Activated gamma-delta T cell treated with anti-CD3 and anti-CD28 coated beads, Interleukin-2, amount 50 U/mL, for 16 hours (primary cell): ENCODE results near the gene DCUN1D3.

ENCODE experiments used
- DNase-seq: peaks from one replicate; pipeline ENCODE4 v3.0.0-alpha.2; 2020; ENCODE audit warnings: low read depth

Gene DCUN1D3

DNA sequence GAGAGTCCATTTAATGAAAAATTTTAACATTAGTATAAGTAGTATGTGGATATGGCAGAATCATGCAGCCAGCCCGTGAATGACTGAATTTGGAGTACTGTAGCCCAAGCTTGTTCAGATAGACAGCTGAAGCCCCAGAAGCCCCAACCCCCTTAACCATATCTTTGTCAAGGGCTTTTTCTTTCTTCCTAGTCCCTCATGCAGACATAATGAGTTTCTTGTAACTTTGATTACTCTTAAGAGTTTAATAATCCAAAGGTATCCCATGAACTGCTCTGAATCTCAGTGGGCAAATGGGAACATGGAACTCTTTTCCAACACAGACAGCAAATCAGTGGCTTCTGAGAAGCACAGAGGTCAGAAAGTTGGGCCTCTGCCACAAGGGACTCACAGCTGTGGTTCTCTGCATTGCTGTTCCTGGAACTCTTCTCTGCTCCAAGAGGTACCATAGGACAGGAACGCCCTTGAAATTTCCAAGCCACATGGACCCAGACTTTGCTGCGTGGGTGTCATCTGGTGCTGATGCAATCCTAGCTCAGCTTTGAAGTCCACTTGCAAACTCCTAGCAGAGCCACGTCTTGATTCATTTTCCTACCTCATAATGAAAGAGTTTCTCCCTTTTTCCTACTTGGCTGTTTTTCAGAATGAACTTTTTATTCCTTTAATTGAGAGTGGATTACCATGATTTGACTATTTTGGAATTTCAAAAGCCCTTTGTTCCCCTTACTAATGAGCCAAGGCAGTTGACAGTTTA is 18.5 kb upstream of the DCUN1D3 start:
- DNase-seq, result no peak

DNA sequence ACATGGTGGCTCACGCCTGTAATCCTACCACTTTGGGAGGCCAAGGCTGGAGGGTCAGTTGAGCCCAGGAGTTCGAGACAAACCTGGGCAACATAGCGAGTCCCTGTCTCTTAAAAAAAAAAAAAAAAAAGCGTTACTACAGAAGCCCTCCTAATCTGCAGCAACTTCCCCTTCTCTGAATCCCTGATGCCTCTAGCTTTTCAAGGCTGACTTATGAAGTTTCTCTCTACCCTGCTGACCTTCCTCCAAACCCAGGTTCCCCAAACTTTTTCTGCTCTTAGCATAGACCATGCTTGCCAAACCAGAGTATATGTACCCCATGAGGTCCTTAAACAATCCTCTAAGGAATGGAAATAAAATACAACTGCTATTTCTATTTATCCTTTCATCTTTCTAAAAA is 16.8 kb upstream of the DCUN1D3 start:
- DNase-seq, result no peak

DNA sequence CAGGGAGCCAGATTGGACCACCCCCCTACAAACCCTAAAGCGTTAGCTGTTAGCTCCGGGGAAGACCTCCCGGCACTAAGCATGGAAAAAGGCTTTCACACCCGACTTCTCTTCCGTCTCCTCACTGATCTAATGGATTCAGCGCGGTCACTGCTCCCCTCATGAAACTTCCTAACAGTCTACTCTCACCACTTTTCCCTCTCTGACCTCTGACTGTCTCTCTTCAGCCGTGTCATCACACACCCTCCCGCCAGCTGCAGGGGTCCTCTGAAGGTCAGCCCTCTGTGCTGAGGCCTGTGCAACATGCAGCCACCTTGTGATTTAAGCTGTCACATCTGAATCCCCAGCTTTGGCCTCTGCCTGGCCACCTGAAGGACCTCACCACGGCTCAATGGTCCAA is 16.1 kb upstream of the DCUN1D3 start:
- DNase-seq, result no peak

GRCh38 chr16:20911361-20911760 is 11.2 kb upstream of the DCUN1D3 start:
- no peak for DNase-seq

DNA sequence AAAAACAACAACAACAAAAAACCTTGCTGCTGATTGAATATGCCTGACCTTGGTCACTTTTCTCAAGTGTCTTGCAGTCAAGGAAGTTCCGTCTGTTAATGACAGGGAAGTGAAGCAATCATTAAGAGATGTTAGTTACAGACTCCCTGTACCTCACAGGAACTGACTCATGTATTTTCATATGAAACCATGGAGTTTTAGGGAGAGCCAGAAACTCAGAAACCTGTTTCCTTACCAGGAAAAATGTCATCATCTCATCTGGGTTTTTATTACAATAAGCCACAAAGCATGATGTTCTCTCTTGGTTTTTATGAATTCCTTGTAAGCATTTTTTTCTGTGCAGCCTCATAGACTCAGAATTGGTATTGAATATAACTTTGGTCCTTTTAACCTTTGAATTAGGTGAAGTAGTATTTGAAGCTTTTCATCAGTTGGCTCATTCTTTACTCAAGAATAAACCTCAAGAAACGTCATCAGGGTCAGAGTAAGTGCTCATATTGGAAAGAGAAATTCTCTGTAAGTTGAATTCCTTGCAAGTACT is 10.7 kb upstream of the DCUN1D3 start:
- DNase-seq, result no peak

DNA sequence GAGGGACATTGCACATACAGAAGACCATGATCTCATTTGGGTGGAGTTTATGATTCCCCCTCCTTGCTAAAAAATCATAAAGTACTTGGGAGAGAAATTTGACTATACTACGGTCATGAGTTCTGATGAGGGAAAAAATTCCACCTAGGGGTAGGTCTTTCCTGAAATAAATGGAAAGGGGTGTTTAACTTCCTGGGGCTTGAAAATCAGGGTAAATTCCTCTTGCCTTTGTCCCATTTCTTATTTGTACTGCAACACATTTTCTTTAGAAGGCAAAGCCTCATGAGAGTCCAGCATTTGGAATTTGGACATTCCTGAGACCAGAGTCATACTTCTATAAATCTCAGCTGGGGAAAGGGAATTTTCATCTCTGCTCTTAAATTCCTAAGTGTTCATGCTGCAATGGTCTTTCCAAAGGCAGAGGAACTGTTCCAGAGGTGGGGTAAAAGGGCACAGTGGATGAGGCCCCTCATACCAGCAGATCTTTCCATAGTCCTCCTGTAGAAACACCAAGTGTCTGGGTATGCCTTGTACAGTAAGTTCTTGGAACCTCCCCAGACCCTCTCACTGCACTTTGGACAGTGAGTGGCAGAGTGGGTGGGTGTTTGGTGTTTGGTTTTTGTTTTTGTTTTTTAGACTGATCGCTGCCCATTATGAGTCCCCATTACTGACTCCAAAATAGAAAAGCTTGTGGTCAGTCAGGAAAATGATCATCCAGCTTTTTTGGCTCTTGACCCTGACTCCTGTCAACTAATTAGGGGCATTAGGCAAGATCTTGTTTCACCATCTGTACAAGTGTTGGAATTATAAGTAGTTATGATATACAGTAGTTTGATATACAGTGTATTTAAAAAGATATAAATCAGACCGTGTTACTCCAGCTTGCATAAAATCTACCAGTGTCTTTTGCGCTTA is 6.4 kb upstream of the DCUN1D3 start:
- DNase-seq, result no peak

- DNase-seq, result no peak
Observed at GRCh38 chr16:20905576-20905975, 5.4 kb upstream of the DCUN1D3 start.

DNA sequence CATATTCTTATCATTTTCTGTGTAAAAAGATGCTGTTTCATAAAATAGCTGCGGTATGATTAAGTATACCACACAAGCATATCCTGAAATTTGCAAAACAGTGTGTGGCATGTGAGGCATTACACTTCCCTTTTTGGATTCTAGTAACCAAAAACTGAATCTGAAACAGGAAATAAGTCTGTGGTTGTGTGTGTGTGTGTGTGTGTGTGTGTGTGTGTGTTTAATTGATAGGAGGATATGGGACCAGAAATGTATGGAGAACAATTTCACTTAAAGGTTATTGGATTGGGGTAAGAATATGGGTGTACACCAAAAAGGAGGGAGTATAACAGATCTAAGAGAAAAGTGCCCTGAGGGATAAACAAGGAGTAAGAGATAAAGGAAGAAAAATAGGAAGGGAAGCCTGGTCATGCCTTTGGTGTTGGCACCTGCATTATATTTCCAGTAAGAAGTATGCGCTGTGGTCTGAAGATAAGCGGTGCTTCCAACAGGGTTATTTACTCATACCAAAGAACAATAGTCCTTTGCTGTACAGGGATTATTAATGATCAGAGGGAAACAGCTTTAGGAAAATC is 4.4 kb upstream of the DCUN1D3 start:
- no peak for DNase-seq

- DNase-seq, result no peak
Observed at GRCh38 chr16:20903899-20904506, 3.8 kb upstream of the DCUN1D3 start.

- no peak for DNase-seq
Observed at GRCh38 chr16:20903116-20903898, 3.1 kb upstream of the DCUN1D3 start.

DNA sequence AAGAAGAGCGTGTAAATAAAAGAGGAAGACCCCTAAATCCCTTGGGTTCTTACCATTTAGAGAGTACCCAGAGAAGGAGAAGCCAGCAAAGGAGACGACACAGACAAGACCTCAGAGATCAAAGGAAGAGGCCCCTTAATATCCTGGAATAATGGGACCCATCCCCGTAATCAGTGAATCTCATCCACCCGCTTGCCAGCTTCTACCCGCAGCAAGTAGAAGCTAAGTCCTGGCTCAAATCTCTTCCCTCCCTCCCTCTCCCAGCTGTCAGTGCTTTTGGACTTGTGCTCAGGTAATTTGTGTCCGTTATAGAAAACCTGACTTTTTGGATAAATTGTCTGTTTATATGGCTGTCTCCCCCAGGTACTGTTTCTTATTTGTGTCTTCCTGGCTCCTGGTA is 2.3 kb upstream of the DCUN1D3 start:
- DNase-seq, result no peak

GRCh38 chr16:20901436-20902112 is 1.4 kb upstream of the DCUN1D3 start:
- no peak for DNase-seq

DNA sequence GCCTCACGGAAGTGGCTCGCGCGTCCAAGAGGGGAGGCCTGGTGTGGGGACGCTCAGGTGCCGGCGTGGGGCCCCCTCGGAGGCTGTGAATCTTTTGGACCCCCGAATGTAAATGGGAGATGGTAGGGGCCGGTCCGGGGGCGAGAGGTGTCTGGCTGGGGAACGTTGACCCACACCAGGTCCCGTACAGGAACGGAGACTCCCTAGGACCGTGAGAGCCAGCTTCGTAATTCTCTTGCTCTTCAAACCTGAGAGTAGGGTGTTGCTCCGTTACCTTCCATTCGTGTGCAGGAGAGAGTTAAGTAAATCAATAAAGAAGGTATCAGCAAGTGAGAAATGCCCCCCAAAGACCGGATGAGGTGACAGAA is 894 bp upstream of the DCUN1D3 start:
- no peak for DNase-seq

GRCh38 chr16:20899477-20900298 is 470 bp downstream of the DCUN1D3 start:
- no peak for DNase-seq

DNA sequence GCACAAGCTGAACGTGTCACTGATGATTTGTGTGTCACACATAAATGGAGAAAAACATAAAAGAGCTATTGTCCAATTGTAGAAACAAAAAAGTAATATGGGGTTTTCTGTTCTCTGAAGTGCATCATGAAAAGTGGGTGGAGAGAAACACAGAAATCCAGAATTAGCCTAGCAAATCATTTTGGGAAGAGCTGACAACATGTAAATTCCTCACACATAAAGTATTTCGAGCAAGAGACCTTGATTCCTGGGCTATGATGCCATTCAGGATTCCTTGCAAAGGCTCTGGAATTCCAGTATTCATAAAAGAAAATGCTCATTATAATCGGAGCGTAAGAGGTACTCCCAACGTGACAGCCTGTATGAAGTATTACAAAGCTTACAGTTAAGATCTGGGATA is 1.1 kb downstream of the DCUN1D3 start:
- DNase-seq, result no peak

GRCh38 chr16:20897922-20898321 is 2.2 kb downstream of the DCUN1D3 start:
- DNase-seq, result no peak

GRCh38 chr16:20897253-20897897 is 2.8 kb downstream of the DCUN1D3 start:
- no peak for DNase-seq

DNA sequence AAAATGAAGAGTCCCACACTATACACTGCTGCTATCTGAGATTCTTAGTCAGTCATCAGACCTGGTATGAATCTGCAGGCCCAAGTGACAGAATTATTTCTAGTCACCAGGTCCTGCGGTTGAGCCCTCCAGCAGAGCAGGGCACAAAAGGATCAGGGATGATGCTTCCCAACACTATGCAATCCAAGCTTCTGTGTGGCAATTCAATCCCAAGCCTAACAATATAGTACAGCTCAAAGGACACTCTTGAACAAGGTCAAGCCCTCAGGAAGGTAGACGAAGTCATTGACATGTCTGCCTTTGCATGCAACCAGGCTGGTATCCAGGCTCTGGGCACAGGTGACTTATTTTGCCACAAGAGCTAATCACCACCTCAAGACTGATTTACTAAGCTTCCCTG is 5.8 kb downstream of the DCUN1D3 start:
- DNase-seq, result no peak

DNA sequence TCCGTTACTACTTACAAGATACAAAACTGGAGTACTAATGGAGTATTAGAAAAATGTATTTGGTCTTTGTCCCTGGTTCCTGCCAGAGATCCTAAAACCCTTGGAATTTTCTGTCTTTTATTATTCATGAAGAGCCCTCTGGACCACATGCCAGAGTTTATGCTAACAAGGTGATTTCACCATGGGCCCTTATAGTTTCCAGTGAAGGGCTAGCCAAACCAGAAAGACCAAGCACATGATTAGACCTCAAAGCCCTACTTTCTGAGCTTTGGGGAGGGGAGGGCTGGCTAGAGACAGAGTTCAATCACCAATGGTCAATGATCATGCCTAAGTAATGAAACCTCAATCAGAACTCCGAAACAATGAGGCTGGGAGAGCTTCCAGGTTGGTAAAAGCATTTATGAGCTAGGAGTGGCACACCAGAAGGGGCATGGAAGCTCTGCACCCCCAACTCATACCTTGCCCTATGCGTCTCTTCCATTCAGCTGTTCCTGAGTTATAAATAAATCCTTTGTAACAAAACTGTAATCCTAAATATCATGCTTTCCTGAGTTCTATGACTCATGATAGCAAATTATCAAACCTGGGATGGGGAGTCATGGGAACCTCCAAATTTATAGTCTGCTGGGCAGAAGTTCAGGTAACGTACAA is 10.4 kb downstream of the DCUN1D3 start:
- DNase-seq, result no peak
